GM23338 (cell line): ENCODE results near the gene MGME1.

ENCODE experiments used
- CREB1 ChIP-seq: fragments of 250-450 bp; sonication (Bioruptor Pico); IDR thresholded peaks from 2 replicates; pipeline ENCODE4 v1.5.0; 2020; ENCODE audit warnings: low read depth, mild to moderate bottlenecking, moderate library complexity
- EZH2 ChIP-seq: fragments of 200-600 bp; sonication (generic); IDR thresholded peaks from one replicate; pipeline ENCODE4 v1.8.0; 2017; ENCODE audit warnings: antibody characterized with exemption, mild to moderate bottlenecking, low read depth; ENCODE audit not compliant: unreplicated experiment
- EZH2phosphoT487 ChIP-seq: fragments of 200-600 bp; sonication (generic); IDR thresholded peaks from one replicate; pipeline ENCODE4 v1.8.1; 2018; ENCODE audit warnings: antibody characterized with exemption; ENCODE audit not compliant: unreplicated experiment
- NANOG ChIP-seq: IDR thresholded peaks from 2 replicates; pipeline ENCODE4 v1.6.1; 2016; ENCODE audit warnings: antibody characterized with exemption, borderline replicate concordance
- POLR2AphosphoS5 ChIP-seq: IDR thresholded peaks from 2 replicates; pipeline ENCODE4 v1.6.1; 2016; ENCODE audit warnings: antibody characterized with exemption, low read depth
- STAT1 ChIP-seq: IDR thresholded peaks from one replicate; pipeline ENCODE4 v1.6.1; 2016; ENCODE audit warnings: antibody characterized with exemption; ENCODE audit not compliant: unreplicated experiment
- ZNF114 ChIP-seq: fragments of 250-450 bp; sonication (Bioruptor Pico); IDR thresholded peaks from 2 replicates; pipeline ENCODE4 v1.5.0; 2020; ENCODE audit warnings: mild to moderate bottlenecking, moderate library complexity
- ZNF331 ChIP-seq: fragments of 250-450 bp; sonication (Bioruptor Pico); IDR thresholded peaks from 2 replicates; pipeline ENCODE4 v1.5.0; 2020; ENCODE audit warnings: low read depth, mild to moderate bottlenecking, moderate library complexity
- TF ChIP-seq, protein P1 (sequence below), 2 experiments: fragments of 200-600 bp in 1 of 2; sonication (generic) in 1 of 2; conservative IDR thresholded peaks; 2 replicates each; pipeline versions ENCODE4 v1.5.1 to v1.6.1; 2016 to 2017; ENCODE audit warnings: antibody characterized with exemption in 2 of 2, low read depth in 2 of 2, mild to moderate bottlenecking in 2 of 2, moderate library complexity in 1 of 2
- TF ChIP-seq, protein P2 (sequence below): IDR thresholded peaks from one replicate; pipeline ENCODE4 v1.6.1; 2018; ENCODE audit warnings: antibody characterized with exemption; ENCODE audit not compliant: unreplicated experiment
- TF ChIP-seq, protein P3 (sequence below): IDR thresholded peaks from 2 replicates; pipeline ENCODE4 v1.6.1; 2016; ENCODE audit warnings: antibody characterized with exemption

DNA sequence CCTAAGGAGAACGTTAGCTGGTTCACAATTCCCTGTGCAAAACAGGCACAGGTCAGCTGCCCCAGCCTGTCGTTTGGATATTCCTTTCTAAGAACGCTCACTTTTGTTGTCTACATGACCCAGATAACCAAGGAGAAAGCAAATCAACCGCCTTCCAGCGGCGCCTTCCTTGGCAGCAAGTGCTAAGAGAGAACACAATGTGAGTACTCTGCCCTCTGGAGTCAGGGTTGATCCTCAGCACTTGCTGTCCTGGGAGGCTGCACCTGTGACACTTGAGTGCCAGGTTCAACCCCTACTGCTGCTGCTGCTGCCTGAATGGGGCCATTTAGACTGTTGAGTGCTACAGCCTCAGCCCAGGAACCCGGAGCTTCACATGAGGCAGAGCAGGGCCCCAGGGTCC is 52.1 kb downstream of the MGME1 start:
- TF ChIP-seq POLR2AphosphoS5, result no peak
- no peak for TF ChIP-seq EZH2
- TF ChIP-seq, protein P1, sequence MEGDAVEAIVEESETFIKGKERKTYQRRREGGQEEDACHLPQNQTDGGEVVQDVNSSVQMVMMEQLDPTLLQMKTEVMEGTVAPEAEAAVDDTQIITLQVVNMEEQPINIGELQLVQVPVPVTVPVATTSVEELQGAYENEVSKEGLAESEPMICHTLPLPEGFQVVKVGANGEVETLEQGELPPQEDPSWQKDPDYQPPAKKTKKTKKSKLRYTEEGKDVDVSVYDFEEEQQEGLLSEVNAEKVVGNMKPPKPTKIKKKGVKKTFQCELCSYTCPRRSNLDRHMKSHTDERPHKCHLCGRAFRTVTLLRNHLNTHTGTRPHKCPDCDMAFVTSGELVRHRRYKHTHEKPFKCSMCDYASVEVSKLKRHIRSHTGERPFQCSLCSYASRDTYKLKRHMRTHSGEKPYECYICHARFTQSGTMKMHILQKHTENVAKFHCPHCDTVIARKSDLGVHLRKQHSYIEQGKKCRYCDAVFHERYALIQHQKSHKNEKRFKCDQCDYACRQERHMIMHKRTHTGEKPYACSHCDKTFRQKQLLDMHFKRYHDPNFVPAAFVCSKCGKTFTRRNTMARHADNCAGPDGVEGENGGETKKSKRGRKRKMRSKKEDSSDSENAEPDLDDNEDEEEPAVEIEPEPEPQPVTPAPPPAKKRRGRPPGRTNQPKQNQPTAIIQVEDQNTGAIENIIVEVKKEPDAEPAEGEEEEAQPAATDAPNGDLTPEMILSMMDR (conservative IDR thresholded peaks at IDR 0.05; ENCODE audit: low read depth in 2 of 2), result peak in 1 of 2 experiments; percentile 25; a peak in 1 of 4 replicates
- TF ChIP-seq, protein P2, sequence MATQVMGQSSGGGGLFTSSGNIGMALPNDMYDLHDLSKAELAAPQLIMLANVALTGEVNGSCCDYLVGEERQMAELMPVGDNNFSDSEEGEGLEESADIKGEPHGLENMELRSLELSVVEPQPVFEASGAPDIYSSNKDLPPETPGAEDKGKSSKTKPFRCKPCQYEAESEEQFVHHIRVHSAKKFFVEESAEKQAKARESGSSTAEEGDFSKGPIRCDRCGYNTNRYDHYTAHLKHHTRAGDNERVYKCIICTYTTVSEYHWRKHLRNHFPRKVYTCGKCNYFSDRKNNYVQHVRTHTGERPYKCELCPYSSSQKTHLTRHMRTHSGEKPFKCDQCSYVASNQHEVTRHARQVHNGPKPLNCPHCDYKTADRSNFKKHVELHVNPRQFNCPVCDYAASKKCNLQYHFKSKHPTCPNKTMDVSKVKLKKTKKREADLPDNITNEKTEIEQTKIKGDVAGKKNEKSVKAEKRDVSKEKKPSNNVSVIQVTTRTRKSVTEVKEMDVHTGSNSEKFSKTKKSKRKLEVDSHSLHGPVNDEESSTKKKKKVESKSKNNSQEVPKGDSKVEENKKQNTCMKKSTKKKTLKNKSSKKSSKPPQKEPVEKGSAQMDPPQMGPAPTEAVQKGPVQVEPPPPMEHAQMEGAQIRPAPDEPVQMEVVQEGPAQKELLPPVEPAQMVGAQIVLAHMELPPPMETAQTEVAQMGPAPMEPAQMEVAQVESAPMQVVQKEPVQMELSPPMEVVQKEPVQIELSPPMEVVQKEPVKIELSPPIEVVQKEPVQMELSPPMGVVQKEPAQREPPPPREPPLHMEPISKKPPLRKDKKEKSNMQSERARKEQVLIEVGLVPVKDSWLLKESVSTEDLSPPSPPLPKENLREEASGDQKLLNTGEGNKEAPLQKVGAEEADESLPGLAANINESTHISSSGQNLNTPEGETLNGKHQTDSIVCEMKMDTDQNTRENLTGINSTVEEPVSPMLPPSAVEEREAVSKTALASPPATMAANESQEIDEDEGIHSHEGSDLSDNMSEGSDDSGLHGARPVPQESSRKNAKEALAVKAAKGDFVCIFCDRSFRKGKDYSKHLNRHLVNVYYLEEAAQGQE, result no peak
- no peak for TF ChIP-seq CREB1 (CRISPR knock-in tag)
- TF ChIP-seq ZNF331, result no peak
- TF ChIP-seq ZNF114 (CRISPR knock-in tag), result no peak
- TF ChIP-seq, protein P3, sequence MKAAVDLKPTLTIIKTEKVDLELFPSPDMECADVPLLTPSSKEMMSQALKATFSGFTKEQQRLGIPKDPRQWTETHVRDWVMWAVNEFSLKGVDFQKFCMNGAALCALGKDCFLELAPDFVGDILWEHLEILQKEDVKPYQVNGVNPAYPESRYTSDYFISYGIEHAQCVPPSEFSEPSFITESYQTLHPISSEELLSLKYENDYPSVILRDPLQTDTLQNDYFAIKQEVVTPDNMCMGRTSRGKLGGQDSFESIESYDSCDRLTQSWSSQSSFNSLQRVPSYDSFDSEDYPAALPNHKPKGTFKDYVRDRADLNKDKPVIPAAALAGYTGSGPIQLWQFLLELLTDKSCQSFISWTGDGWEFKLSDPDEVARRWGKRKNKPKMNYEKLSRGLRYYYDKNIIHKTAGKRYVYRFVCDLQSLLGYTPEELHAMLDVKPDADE, result no peak
- TF ChIP-seq NANOG, result no peak
- no peak for TF ChIP-seq STAT1
- TF ChIP-seq EZH2phosphoT487, result no peak
